Keratinocyte (primary cell): ENCODE results near the gene AARSD1.
"Not testable (repeated sequence)": the region's sequence is repeated elsewhere in the genome, so short reads cannot be mapped to it uniquely, and the experiment has no call there.

Source experiments
- CTCF ChIP-seq, 3 experiments: IDR thresholded peaks in 1 of 3; conservative IDR thresholded peaks in 1 of 3; optimal IDR thresholded peaks in 1 of 3; 2 replicates in 2 of 3; 3 replicates in 1 of 3; pipeline versions ENCODE3 to v1.5.1; 2011; ENCODE audit warnings: low read length in 3 of 3, mild to moderate bottlenecking in 3 of 3, moderate library complexity in 2 of 3, control low read depth in 1 of 3, inconsistent platforms in 1 of 3; ENCODE audit not compliant: insufficient read depth in 2 of 3; ENCODE audit errors: extremely low read depth in 1 of 3
- EZH2 ChIP-seq: IDR thresholded peaks from one replicate; pipeline ENCODE4 v1.6.1; 2012; ENCODE audit warnings: inconsistent platforms, mild to moderate bottlenecking, low read length, moderate library complexity

GRCh38 chr17:42915288-42915687, 49.0 kb downstream of the AARSD1 start:
- TF ChIP-seq CTCF (optimal IDR thresholded peaks at IDR 0.05 in 1 of 3, IDR thresholded peaks at IDR 0.05 in 1 of 3, conservative IDR thresholded peaks at IDR 0.05 in 1 of 3; ENCODE audit: extremely low read depth in 1 of 3, insufficient read depth in 2 of 3, low read length in 3 of 3); EZH2: not testable (repeated sequence)
